ENCODE measurements around the gene SPAG5. TPM values are rescaled to one million over a fixed set of nuclear protein-coding genes. Genes with fewer than 3 reads are reported as not detected.
A peak's percentile ranks its signal among the peaks of the same experiment; 100 is the strongest.

SPAG5 gene
- polyA plus RNA-seq, 5 donors = 35.5 to 80.1 (median 66.1) TPM

DNA sequence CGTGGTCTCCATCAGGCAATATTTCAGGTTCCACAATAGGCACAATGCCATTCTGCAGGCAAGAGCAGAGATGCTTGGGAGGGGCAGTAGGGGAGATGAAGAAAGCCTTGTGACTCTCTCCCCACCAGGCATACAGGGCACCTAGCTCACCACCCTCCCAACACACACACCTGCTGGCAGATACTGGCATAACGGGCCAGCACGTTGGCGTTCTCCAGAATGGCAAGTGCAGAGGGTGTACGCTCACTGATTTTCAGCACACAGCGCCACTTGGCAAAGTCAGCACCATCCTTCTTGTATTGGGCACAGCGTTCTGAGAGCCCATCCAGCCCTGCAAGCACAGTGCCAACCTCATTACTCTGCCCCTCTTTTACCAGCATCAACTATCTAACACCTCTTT lies 24.3 kb downstream of the SPAG5 start:
- DNase-seq = no peak

DNA sequence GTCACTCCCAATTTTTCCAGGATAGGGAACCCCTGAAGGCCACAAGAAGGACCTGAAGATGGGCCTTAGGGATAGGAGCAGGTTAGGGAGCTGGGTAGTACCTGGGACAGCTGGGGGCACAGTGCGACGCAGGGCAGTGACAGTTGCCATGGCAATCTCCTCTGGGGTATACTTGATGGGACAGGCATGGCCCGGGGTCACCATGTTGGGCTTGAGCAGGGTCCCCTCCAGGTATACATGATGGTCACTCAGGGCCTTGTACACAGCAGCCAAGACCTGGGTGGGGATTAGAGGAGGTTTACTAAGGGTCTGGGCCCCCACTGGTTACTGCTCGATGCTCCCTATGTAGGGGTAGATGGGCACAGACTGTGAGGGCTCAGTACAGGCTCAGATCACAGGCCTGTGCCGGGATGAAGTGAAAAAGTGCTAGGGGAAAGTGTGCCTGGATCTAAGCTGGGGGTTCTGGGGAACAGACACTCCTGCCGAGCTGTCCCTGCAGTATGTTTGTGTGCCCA lies 24.8 kb downstream of the SPAG5 start:
- no peak for DNase-seq

DNA sequence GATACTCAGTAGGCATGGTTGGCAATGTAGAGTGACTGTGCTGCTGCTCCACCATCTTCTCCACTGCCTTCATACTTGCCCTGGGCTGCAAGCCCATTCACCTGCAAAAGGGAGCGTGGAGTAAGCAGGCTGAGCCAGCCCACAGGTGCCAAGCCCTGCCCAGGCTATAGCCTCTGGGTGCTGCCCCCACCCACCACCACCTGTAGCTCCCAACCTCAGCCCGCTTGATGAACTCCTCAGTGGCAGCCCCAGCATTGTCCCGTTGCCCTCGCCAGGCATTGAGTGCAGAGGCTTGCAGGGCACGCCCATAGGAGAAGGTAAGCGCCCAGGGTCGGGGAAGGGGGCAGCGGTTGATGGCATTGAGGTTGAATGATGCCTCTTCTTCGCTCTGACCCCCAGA lies 25.3 kb downstream of the SPAG5 start:
- DNase-seq = no peak

DNA sequence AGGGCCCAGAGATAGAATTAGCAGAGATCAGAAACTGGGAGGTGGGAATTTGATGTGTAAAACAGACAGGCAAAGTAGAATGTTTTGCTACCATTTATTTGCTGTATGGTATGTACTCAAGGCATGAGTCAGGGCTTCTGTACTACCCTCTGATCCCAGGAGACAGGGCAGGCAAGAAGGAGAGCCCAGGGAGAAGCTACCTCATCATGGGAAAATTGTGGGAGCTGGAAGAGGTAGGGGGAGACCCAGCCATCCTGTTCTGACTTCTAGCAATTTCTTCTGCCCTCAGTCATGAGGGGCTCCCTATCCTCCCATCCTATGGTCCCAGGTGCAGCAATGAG lies 25.8 kb downstream of the SPAG5 start:
- DNase-seq = no peak

DNA sequence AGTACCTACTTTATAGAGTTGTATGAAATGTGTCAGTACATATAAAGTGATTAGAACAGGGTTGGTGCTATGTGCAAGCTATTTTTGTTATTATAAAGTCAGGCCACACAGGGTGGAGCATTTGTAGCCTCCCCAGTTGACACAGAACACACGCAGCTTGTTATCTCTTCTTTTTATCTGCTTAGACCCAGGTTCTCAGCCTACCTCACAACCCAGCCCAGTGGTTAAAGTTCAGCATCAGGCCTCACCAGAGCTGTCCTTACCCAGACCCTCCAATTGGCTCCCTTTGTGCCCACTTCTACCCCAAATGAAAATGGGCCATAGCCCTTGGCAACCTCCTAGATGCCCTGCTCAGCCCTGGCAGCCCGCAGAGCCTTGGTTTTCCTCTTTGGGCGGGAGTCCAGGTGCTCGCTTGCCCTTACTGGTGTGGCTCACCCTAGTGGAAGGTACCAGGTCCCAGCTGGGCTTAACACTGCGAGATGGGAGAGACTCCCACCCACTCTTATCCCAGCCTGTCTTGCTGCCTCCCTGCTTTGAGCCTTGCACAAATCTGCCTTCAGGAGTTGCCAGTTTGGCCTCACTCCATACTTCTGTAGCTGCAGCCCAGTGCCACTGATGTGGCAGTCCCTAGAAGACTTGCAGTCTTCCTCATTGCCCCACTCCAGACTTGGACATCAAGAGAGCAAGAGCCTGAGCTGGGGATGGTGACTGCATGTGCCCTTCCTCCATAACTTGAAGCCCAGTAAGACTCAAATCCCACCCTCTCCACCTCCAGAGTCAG lies 26.4 kb downstream of the SPAG5 start:
- no peak for DNase-seq

DNA sequence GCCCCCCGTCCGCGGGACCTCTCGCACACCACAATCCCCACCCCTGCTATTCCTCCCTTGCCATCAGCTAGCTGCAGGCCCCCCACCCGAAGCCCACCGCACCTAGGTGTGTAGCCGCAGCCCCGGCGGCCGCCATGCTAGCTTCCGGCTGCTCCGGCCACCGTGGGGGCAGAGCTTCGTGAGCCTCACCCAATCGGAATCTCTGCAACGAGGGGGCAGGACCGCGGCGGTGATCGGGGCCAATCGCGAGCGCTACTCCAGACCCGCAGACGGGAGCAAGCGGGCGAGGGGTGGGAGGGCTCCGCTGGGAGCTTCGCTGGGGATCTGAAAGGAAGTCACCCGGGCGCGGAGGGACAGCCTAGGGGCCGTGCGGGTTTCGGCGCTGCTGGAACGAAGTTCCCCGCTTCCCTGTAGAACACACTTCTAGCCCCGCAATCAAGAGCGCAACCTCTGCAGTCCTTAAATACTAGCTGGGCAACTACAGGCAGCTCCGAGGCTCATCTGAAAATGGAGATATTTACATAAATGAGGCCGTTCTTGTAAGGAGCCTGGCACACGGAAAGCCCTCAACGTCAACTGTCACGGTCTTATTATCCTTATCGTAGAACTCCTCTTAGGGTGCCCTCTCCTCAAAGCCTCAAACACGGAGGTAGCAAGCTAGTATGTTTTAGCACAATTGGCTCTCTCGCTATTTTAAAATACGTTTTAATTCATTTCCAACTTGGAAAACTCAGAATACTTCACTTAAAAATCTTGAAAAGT lies 27.3 kb downstream of the SPAG5 start, which contains the start of gene PIGS:
PIGS (minus strand) TSS at position 164 of the 762 bp plus-strand sequence; CDS start at position 136, 28 bp downstream.
- peak; percentile 89 to 92 for DNase-seq

DNA sequence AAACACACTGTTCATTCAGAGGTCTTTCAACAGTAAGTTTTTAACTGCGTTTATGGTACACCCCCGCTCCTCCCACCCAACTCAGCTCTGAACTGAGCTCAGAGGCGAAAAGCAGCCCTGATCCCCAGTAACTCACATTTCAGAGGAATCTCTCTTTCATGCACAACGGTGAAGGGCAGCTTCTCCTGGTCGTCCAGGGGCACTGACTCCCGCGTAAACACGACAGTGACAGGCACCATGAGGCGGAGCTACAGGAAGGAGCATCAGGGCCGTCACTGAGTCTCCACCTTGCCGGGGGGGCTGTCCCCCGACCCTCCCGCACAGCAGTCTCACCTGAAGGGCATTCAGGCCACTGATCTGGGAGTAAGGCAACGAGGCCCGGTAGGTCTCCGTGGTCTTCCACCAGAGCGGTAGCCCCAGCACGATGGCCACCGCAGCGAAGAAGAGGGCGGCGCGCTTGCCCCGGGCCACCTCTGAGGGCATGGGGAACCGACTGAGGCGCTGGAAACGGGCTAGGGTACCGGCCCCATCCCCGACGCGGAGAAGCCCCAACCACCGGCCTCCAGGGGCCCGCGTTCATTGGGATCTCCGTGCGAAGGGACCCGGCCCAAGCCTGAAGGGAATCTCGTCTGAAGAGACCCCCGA lies 28.0 kb downstream of the SPAG5 start:
- no peak for DNase-seq

DNA sequence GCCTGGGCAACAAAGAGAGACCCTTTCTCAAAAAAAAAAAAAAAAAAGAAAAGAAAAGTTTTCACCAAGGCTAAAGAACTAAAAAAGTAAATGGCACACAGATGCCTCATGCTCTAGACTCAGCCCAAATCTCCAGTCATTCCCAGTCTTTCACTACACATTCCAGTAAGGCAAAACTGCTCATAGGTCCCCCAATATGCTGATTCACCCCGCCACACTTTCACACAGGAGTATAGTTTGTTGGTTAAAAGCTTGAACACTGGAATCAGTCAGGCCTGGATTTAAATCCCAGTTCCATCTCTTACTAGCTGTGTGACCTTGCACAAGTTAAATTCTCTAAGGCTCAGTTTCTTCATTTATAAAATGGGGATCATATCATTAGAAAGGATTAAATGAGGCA lies 29.4 kb downstream of the SPAG5 start:
- DNase-seq = no peak

DNA sequence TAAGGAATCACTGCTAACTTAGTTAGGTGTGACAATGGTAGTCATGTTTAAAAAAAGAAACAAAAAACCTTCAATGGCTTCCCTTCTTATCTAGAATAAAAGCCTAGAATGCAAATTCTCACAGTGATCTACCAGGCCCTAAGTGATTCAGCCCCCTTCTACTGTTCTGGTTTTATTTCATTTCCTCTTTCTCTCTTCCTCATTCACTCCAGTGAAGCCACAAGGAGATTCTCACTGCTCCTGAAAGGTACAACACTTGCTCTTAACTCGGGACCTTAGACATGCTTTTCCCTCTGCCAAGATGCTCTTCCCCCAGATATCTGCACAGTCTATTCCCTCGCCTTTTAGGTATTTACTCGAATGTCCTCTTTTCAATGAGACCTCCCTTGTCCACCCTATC lies 31.2 kb downstream of the SPAG5 start:
- DNase-seq = no peak

DNA sequence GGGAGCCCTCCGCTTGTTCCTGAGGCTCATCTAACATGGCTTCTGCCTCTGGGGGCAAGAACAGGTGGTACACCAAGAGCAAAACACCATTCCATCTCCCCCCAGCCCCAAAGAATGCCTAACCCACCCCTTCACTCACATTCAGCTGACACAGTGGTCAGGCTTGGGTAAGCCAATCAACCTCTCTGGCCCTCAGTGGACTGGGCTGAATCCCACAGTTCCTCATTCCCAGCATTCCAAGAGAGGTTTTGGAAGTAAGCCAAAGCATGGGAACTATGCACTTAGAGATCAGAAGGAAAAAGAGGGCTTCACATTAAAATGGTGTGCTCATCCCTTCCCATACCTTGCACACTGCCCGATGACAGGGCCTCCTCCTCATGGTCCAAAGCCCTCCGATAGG lies 35.4 kb downstream of the SPAG5 start:
- DNase-seq = no peak

DNA sequence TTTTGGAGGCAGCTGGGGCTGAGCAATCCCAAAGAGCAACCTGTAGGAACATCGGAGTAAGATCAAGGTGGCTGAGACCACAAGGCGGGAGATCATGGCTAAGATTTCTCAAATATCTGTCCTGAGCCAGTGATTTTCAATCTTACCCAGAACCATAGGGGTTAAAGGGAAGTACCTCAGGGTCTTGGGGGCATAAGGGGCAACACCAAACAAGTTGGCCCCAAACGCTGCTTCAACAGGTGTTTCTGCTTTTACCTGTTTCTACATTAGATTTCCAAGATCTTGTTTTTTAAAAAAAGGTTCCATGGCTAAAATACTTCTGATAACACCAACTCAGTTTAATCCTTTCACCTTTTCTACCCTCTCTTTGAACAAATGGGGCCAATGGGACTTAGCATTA lies 43.8 kb downstream of the SPAG5 start:
- DNase-seq = no peak

DNA sequence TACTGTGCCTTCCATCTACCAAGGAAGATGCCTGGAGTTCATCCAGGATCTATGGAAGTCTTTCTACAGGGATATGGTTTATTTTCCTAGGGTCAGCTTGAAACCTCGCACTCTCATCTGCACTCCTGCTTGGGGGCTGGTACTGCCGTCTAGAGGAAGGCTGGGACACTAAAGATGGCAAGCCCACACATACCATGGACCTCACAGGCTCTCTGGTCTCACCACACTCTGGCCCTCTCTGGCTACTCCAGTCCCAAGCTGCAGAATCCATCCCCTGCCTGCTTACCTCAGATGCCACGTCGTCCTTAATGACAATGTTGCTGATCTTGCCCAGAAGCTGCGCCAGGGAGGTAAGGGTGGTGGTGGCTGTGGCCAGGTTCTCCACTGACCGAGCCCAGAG lies 44.3 kb downstream of the SPAG5 start:
- no peak for DNase-seq

DNA sequence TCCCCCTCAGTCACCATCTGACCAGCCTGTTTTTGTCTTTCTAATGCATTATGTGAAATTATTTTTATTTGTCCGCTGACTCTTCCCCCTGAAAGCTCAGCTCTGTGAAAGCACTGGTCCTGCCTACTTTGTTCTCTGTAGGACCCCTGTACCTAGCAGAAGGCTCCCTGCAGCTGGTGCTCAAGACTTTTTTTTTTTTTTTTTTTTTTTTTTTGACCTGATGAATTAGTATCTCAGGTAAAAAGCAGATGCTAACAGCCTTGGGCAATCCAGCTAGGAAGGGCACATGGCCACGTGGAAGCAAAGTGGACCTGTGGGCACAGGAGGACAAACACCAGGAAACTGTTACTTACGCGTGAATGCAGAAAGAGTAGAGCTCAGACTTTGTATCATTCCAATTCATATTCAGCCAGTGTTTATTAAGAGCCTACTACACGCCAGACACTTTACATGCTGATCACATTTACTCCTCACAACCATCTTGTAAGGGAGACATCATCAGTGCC lies 45.8 kb downstream of the SPAG5 start:
- no peak for DNase-seq

DNA sequence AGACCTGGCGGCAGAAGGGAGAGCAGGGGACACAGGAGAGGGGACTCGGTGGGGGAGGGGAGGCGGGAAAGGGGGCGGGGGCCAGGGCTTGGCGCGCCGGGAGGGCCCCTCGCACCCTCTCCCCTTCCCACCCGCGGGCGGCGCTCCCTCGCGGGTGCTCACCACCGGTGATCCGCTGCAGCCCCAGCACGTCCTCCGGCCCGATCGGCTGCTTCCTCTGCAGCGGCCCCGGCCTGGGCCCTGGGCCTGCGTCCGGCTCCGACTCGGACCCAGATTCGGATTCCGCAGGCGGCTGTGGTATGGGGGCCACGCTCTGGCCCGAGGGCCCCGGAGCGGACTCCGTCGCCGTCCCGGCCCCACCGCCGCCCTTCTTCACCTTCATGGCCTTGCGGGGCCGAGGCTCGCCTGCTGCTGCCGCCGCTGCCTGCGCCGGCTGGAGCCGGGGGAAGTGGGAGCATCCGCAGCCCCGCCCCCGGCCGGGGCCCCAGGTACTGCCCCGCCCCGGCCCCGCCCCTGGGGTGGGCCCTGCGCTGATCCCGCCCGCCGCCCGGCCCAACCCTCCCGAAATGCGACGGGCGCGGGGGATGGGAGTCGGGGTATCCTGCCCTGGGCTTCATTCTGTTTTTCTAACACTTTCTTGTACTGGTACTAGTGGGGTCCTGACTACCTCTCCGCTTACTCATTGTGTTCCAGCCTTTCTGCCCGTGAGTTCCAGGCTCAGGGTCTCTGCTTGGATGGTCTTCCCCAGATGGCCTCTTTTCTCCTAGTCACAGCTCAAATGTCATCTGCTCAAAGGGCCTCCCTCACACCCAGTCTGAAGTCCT lies 46.4 kb downstream of the SPAG5 start, which contains the start of gene UNC119:
UNC119 (minus strand) TSS at position 449 of the 824 bp plus-strand sequence; CDS start at position 382, 67 bp downstream.
- peak; percentile 76 to 82 for DNase-seq

DNA sequence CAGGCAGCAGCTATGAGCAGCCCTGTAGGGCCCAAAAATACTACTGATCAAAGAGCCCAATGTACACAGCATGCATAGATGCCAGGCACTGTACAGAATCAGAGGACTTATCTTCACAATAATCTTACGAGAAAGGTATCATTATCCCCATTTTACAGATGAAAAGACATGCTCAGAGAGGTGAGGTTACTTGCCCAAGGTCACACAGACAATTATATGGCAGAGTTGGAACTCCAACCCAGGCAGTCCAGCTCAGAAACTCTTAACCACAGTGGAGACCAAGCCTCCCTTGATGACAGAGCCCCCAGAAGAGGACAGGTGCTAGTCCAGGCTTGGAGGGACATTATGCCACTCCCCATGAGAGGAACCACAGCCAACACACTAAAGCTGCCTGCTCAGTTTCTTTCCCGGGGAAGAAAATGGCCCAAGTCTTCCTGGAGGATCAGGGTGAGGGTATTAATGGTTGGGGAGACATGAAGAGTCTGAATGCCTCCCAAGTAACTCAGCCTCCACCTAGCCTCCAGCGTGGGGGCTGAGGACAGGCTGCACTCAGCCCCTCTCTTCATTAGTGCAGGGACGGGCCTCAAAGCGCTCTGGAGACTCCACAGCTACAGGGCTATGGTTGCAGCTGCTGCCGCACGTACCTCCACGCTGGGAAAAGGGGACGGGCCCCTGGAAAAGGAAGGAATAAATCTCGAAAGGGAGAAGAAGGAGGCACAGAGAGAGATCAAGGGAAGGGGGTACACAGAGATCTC lies 47.2 kb downstream of the SPAG5 start:
- peak in 1 of 2 donors; percentile 23 for DNase-seq

DNA sequence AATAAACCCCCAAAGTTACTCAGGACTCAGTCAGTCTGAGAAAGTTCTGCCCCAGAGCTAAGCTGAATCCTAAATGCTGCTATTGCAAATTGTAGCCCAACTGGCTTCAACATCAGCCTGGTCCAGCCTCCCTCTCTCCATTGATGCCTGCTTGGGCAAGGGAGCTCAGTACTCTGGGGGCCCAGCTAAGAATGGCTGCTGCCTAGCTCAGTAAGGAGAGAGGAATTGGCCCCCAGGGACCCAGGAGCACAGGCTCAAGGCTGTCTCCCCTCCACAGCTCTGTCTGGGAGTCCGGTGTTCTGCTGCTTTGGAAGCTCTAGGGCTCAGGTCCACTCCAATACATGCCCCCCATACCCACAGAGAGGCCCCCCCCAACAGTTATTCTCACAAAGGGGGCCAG lies 48.0 kb downstream of the SPAG5 start:
- no peak for DNase-seq

DNA sequence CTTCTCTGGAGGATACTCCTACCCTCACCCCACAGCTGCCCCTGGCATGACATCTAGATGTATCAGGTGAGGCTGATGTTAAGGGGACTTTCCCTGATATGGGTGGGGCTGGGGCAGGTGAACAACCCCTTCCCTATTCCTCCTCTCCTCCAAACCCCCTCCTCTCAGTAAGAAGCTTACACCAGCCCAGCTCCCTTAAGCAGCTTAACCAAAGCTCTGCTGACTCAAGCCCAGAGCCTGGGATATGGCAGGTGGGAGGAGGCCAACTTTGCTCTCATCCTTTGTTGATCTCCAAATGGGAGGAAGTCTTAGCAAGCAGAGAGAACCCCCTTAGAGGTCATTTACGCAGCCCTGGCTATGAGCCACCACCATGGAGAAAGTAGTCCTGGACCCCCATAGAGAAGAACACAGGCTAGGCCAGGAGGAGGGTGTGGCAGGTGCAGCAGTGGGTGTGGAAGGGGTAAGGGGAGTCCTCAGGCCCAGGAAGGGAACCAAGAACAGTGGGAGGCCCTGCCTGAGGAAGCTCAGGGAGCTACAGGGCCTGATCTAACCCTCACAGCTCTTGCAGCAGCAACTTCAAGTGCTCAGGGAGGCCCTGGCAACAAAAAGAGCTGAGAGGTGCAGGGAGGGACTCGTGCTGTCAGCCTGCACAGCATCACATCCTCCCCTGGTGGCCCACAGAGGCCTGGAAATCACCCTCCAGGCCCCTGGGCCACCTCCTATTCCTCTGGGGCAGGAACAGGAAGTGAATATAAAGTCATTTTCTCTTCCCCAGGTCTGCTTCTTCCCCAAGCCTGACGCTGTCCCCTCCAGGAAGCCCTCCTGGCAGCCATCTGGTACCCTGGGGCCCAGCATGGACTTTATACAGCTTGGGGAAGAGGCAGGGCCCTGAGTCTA lies 49.3 kb downstream of the SPAG5 start:
- no peak for DNase-seq

DNA sequence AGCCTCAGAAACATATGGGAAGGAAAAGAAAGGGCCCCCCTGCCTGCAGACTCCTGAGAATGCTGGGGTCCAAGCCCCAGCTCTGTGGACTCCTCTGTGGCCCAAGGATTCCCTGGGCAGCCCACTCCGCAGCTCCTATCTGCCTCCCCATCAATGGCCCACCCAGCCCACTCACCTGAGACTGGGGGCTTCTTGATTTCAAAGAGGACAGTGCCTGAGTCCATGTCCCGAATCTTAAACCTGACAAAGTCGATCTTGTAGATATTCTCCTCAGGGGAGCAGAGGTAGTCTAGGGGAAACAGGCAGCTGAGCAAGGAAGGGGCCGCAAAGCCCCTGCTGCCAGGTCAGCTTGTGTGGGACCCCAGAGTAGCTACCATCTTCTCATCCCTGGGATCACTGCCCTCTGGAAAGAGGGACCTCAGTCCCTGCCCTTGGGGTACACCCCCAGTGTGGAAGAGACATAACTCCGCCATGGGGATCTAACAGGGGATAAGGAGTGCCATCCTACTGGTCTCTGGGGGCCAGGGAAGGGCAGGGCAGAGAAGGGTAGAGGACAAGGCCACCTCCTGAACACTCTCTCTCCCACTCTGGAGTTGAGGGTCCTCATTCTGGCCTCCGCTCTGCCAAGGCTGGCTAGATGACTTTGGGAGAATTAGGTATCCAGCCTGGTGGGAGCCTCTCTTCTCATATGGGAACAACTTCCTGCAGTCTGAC lies 50.3 kb downstream of the SPAG5 start:
- DNase-seq = no peak

All from right lung (tissue), 5 donors.